ENCODE measurements around the gene MSANTD2.

Gene MSANTD2

DNA sequence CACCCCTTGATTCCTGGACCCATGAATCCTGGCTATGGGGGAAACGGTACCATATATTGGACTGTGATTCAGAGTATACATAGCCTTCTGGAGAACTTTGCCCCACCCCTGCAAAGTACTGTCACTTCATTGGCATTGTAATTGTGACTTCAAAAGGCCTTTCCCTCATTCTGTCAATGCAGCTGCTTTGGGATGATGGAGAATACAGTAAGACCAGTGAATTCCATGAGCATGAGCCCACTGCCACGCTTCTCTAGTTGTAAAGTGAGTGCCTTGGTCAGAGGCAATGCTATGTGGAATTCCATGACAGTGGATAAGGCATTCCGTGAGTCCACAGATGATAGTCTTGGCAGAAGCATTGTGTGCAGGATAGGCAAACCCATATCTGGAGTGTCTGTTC, 25.7 kb upstream of the MSANTD2 start:
- DNase-seq (ENCODE audit: extremely low spot score): no peak
- ChIA-PET POLR2A (no interaction called here), CTCF (interaction anchor here (1.0 kb wide), 1 partner anchor 11 kb away, joined by 3 read pairs; no protein-coding TSS in a partner anchor)
- TF ChIP-seq, protein P1, sequence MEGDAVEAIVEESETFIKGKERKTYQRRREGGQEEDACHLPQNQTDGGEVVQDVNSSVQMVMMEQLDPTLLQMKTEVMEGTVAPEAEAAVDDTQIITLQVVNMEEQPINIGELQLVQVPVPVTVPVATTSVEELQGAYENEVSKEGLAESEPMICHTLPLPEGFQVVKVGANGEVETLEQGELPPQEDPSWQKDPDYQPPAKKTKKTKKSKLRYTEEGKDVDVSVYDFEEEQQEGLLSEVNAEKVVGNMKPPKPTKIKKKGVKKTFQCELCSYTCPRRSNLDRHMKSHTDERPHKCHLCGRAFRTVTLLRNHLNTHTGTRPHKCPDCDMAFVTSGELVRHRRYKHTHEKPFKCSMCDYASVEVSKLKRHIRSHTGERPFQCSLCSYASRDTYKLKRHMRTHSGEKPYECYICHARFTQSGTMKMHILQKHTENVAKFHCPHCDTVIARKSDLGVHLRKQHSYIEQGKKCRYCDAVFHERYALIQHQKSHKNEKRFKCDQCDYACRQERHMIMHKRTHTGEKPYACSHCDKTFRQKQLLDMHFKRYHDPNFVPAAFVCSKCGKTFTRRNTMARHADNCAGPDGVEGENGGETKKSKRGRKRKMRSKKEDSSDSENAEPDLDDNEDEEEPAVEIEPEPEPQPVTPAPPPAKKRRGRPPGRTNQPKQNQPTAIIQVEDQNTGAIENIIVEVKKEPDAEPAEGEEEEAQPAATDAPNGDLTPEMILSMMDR (IDR thresholded peaks at IDR 0.05; ENCODE audit: control extremely low read depth, extremely low read depth, low read depth, missing control alignments): no peak

DNA sequence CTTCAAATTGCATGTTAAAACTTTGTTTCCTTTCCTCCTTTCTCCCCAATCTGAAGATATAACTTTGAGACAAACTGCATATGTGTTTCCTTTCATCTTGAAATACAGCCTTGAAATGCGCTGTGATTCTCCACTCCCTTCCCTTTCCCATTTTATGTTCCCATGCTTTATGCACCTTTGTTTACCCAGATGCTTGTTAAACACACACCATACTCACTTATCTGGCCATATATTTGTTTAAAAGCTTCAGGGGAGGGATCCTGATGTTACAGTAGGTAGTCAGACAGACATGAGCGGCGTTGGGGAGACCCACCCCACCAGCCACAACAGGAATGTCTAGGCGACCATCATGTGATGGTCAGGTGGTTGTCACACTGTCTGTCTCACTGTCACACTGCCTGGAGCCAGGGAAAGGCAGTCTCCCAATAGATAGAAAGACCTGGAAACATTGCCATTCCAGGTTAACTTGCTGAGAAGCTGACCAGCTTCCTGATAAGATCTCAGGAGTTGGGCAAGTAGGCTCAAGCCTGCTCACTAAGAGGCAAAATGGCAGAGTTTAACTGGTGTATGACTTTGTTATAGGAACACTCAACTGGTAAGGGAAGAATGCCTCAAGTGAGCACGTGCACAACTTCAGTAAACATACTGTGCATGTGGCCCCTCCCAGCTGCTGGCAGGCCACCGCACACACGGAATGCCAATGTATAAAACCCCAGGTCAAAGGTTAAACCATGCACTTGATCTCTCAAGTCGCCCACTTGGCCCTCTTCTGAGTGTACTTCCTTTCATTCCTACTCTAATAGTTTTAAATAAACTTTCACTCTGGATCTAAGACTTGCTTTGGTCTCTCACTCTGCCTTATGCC, 23.5 kb upstream of the MSANTD2 start:
- ChIA-PET POLR2A (no interaction called here), CTCF (interaction anchor here (1.3 to 1.4 kb wide), 2 partner anchors 16 to 30 kb away, joined by 3 read pairs; no protein-coding TSS in a partner anchor)
- TF ChIP-seq, protein P1 (IDR thresholded peaks at IDR 0.05; ENCODE audit: control extremely low read depth, extremely low read depth, low read depth, missing control alignments): no peak
- DNase-seq (ENCODE audit: extremely low spot score): no peak

DNA sequence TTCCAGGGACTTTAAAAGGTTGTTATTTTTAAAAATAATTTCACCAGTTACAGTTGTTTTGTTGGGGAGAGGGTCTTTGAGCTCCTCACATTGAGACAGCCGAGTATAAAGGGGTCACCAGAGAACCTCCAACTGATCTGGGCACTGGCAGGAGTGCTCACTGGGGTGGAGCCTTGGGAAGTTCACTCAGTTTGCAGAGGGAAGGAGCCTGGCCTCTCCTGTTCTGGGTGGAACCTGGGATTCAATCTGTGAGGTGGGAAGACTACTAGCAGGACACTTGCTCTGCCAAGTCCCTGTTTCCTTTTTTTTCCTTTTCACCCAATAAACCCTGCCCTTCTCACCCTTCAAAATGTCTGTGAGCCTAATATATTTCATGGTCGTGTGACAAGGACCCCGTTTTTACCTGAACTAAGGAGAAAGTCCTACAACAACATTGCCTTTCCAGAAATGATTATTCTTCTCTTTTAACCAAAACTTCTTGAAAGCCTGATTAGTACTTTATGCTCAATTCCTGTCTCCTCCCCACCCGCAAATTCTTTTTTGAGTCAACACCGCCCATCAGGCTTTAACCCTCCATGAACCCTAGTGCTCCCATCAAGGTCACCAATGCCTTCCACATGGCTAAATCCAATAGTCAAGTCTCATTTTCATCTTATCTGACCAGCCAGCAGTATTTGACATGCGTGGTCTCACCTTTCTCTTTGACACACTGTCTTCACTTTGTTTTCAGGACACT, 22.0 kb upstream of the MSANTD2 start:
- TF ChIP-seq, protein P1 (IDR thresholded peaks at IDR 0.05; ENCODE audit: control extremely low read depth, extremely low read depth, low read depth, missing control alignments): no peak
- POLR2A ChIA-PET: no interaction called here
- no peak for DNase-seq (ENCODE audit: extremely low spot score)
- CTCF ChIA-PET: interaction anchor here (0.7 to 1.8 kb wide), 4 partner anchors 9 to 60 kb away, joined by 3 to 5 read pairs (median 3); partner anchors contain the start of gene ESAM

DNA sequence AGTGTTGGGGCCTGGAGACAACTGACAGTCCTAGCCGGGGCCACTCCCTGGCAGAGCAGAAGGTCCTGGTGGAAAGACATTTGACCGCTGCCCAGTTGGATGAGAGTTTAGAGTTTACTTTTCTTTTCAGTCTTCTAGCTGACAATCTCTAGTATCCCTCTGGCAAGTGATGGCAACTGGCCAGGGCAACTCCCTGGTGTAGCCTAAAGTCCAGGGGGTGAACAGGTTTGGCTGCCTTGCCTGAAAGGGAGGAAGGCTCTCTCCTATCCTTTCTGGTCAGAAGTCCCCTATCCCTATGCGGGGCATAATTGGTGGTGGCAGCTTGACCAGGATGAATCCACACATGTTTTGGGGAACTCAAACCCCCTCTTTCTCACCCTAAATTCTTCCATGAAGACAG, 16.8 kb upstream of the MSANTD2 start:
- DNase-seq (ENCODE audit: extremely low spot score): no peak
- ChIA-PET POLR2A (no interaction called here), CTCF (interaction anchor here (2.5 kb wide), 1 partner anchor 16 kb away, joined by 6 read pairs; the partner anchor contains the start of gene MSANTD2)
- TF ChIP-seq, protein P1 (IDR thresholded peaks at IDR 0.05; ENCODE audit: control extremely low read depth, extremely low read depth, low read depth, missing control alignments): no peak

DNA sequence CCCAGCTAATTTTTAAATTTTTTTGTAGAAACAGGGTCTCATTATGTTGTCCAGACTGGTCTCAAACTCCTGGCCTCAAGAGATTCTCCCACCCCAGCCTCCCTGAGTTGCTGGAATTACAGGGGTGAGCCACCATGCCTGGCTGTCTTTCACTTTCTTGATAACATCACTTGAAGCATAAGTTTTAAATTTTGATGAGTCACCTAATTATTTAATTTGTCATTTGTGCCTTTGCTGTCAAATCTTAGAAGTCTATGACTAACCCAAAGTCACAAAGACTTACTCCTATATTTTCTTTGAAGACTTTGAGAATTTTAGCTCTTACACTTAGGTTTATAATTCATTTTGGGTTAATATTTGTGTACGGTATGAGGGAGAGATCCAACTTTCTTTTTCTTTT, 14.5 kb upstream of the MSANTD2 start:
- DNase-seq (ENCODE audit: extremely low spot score): no peak
- ChIA-PET POLR2A (no interaction called here), CTCF (interaction anchor here (1.3 to 2.5 kb wide), 3 partner anchors 9 to 56 kb away, joined by 5 to 9 read pairs (median 6); partner anchors contain the start of gene MSANTD2)
- TF ChIP-seq, protein P1 (IDR thresholded peaks at IDR 0.05; ENCODE audit: control extremely low read depth, extremely low read depth, low read depth, missing control alignments): no peak

DNA sequence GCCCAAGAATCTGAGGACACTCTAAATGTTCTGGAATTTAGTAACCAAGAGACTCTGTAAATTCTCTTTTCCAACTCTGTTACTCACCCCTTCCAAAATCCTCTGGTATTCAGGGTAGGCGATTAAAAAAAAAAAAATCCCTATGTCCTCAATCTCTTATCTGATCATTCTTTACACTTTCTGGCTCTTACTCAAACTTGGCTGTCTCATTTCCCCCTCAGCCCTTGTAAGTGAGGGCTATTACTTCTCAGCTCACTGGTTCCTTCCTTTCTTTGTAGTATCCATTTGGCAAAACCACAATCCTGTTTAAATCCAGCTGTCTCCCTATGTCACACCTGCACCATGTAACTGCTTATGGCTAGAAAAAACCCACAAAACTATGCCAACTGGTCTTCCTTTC, 12.7 kb upstream of the MSANTD2 start:
- no peak for DNase-seq (ENCODE audit: extremely low spot score)
- ChIA-PET CTCF (interaction anchor here (0.8 to 1.9 kb wide), 4 partner anchors 9 to 66 kb away, joined by 3 to 7 read pairs (median 4); no protein-coding TSS in a partner anchor), POLR2A (no interaction called here)
- TF ChIP-seq, protein P1 (IDR thresholded peaks at IDR 0.05; ENCODE audit: control extremely low read depth, extremely low read depth, low read depth, missing control alignments): no peak

All from GM10248 (cell line).